HFFc6 (cell line): Measurements from ENCODE around the gene LYSMD3. TPM values are rescaled to one million over a fixed set of nuclear protein-coding genes. Genes with fewer than 3 reads are reported as not detected.
"Not testable (repeated sequence)": the region's sequence is repeated elsewhere in the genome, so short reads cannot be mapped to it uniquely, and the experiment has no call there.

Experiments used
- DNase-seq: peaks from one replicate; pipeline ENCODE4 v3.0.0-alpha.2; 2018
- H3K27ac Mint-ChIP-seq: 2 replicates; pipeline ENCODE4 v1.8.0; 2020; ENCODE audit warnings: mild to moderate bottlenecking, mixed read lengths
- H3K27me3 Mint-ChIP-seq: 2 replicates; pipeline ENCODE4 v1.8.0; 2021; ENCODE audit warnings: mild to moderate bottlenecking, moderate library complexity, mixed read lengths; ENCODE audit not compliant: insufficient read depth
- H3K36me3 Mint-ChIP-seq: 2 replicates; pipeline ENCODE4 v1.8.0; 2021; ENCODE audit warnings: low read depth, mixed read lengths
- H3K4me1 Mint-ChIP-seq: 2 replicates; pipeline ENCODE4 v1.8.0; 2020; ENCODE audit warnings: low read depth, mixed read lengths
- H3K4me3 Mint-ChIP-seq: 2 replicates; pipeline ENCODE4 v1.8.0; 2020; ENCODE audit warnings: mild to moderate bottlenecking, moderate library complexity, mixed read lengths
- H3K9me3 Mint-ChIP-seq: 2 replicates; pipeline ENCODE4 v1.8.0; 2020; ENCODE audit warnings: mild to moderate bottlenecking, mixed read lengths
- CTCF ChIP-seq: fragments of 200-600 bp; sonication (generic); IDR thresholded peaks from 2 replicates; pipeline ENCODE4 v1.5.0; 2021; ENCODE audit warnings: antibody characterized with exemption, mild to moderate bottlenecking
- long read RNA-seq: library from polyadenylated mRNA; unstranded; transcript quantifications from one replicate; pipeline ENCODE4 v2.0.0, GENCODE V29; 2019
- total RNA-seq, 6 experiments: library from RNA; stranded (reverse); fragmentation: NEBNext Ultra II Directional; extraction: Animal tissue kit (Norgen Biotek cat#: 25700); gene quantifications; 2 replicates in 1 of 6; 3 replicates in 5 of 6; pipeline ENCODE4 v1.2.3, GENCODE V29; 2021

The LYSMD3 gene
- 10 to 100 TPM; 28.5 to 34.8 (median 31.6) TPM for total RNA-seq
- long read RNA-seq, full-length matches to known transcripts = 20 of 27 reads
- long read RNA-seq, partial matches to known transcripts = 1 of 27 reads
- long read RNA-seq, other reads (novel, unspliced or antisense) = 6 of 27 reads

DNA sequence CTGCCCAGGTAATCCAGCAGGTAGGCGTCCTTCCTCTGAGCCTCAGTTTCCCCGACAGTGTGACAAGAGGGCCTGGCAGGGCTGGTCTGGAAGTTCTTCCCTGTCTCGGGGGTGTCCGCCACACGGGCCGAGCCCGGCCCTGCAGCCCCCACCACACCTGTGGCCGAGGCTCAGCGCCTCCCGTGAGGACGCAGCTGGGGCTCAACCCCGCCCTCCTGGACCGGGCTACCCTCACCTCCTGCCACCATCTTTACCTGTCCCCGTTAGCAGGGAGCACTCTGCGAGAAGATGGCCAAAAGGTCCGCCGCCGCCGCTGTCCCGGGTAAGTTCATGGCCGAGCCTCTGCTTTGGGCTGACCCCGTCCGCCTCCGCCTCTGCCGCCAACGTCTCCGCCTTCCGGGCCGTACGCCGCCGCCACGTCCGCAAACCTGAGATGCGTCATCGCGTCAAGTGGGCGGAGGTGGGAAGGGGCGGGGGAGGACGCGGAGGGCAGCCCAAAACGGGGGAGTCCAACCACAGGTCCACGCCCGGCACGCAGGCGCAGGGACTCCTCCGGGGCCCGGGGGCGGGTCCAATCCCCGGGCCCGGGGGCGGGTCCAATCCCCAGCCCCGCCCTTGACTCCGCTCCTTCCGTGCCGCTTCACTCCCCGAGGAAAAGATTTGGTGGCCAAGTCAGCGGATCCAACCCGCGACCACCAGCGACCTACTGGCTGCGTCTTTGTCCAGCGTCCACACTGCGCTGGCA is at the start of gene LYSMD3:
TSS of gene LYSMD3 (minus strand) at position 391 of the 745 bp plus-strand sequence. CDS start 4,295 bp downstream, outside the sequence.
- no peaks in the 10 kb centered on the region for H3K9me3 Mint-ChIP-seq
- H3K36me3 Mint-ChIP-seq = peaks cover 23% of the 10 kb centered on the region
- H3K4me1 Mint-ChIP-seq = peaks cover 39% of the 10 kb centered on the region
- DNase-seq = peak; percentile 95
- H3K27ac Mint-ChIP-seq = peak within 1 kb of the TSS; percentile 96
- no peak for TF ChIP-seq CTCF
- peaks cover 9% of the 10 kb centered on the region for H3K27me3 Mint-ChIP-seq
- H3K4me3 Mint-ChIP-seq = peak within 1 kb of the TSS; percentile 94

GRCh38 chr5:90576566-90576965 is 47.2 kb upstream of the LYSMD3 start:
- H3K27me3 Mint-ChIP-seq, DNase-seq, H3K9me3 Mint-ChIP-seq, H3K4me3 Mint-ChIP-seq, H3K4me1 Mint-ChIP-seq, H3K36me3 Mint-ChIP-seq, H3K27ac Mint-ChIP-seq: not testable (repeated sequence)

DNA sequence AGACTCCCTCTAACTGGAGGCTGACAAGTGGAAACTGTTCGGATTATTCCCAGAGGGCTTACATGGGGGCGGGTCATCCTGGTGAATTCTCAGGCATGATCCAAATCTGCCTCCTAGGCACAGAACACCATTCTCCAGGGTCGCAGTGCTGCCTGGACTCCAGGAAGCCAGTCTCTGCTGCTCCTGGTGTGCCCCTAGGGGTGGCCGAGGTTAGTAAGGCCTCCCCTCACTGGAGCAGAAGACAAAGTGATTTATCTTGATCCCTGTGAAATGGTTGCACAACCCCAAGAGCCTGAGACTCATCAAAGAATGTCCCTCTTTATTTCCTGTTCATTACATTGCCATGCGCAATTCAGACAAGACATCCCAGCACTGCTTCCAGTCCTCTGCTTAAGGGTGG is 46.3 kb upstream of the LYSMD3 start:
- Mint-ChIP-seq H3K9me3 (peaks cover 6% of the 10 kb centered on the region; the same call in 1 of the 2 replicates), H3K4me3 (no peak overlapping the region), H3K4me1 (no peaks in the 10 kb centered on the region), H3K27ac (no peak overlapping the region), H3K36me3 (no peaks in the 10 kb centered on the region), H3K27me3 (no peaks in the 10 kb centered on the region; the same call in 1 of the 2 replicates)
- no peak for DNase-seq
- TF ChIP-seq CTCF = no peak

DNA sequence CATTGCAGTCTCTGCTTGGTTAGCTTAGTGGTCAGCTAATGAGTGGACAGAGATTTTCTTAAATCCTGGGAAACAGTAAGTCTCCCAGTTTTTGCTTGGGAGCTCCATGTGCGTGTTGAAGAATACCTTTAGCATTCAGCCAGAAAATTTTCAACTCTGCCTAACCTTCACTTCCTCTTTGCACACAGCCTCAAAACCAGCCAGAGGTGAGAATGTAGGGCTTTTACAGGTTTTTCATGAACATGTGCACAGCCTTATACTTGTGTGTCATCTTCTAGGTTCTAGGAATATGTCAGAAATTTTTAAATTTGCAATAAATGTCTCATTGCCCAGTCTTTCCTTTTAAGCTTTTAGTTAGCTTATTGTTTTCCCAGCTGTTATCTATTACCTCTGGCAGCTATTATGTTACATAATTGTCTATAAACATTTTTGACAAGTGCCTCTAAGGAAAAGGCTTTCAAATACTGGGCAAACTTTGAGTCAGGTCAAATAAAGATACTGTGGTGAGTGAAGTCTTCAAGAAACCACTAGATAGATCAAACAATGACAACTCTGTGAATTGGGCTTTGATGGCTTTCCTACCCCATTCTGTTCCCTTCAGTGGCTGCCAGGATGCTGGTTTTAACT is 41.9 kb upstream of the LYSMD3 start:
- H3K27me3 Mint-ChIP-seq = no peaks in the 10 kb centered on the region
- TF ChIP-seq CTCF = no peak
- no peaks in the 10 kb centered on the region for H3K4me1 Mint-ChIP-seq
- no peak overlapping the region for H3K27ac Mint-ChIP-seq
- H3K4me3 Mint-ChIP-seq = no peak overlapping the region
- H3K36me3 Mint-ChIP-seq = no peaks in the 10 kb centered on the region
- no peak for DNase-seq
- H3K9me3 Mint-ChIP-seq = no peaks in the 10 kb centered on the region

DNA sequence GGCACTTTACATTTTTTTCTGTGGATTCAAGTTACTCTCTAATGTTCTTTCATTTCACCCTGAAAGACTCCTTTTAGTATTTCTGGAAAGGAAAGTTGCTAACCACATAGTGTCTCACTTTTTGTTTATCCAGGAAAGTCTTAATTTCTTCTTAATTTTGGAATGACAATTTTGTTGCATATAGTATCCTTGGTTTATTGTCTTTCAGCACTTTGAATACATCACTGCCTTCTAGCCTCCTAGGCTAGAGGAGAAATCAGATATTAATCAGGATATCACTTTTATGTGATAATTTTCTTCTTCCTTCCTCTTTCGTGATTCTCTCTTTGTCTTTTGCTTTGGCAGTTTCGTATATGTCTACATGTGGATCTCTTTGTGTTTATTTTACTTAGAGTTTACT is 40.6 kb upstream of the LYSMD3 start:
- no peaks in the 10 kb centered on the region for H3K36me3 Mint-ChIP-seq
- no peaks in the 10 kb centered on the region for H3K27me3 Mint-ChIP-seq
- H3K27ac Mint-ChIP-seq = no peak overlapping the region
- no peaks in the 10 kb centered on the region for H3K4me1 Mint-ChIP-seq
- H3K4me3 Mint-ChIP-seq = no peak overlapping the region
- H3K9me3 Mint-ChIP-seq = no peaks in the 10 kb centered on the region
- TF ChIP-seq CTCF = no peak
- DNase-seq = no peak

GRCh38 chr5:90569084-90569483 is 39.7 kb upstream of the LYSMD3 start:
- H3K36me3 Mint-ChIP-seq = no peaks in the 10 kb centered on the region
- TF ChIP-seq CTCF = no peak
- no peak overlapping the region for H3K27ac Mint-ChIP-seq
- H3K9me3 Mint-ChIP-seq = no peaks in the 10 kb centered on the region
- H3K27me3 Mint-ChIP-seq = no peaks in the 10 kb centered on the region
- H3K4me1 Mint-ChIP-seq = no peaks in the 10 kb centered on the region
- H3K4me3 Mint-ChIP-seq = no peak overlapping the region
- no peak for DNase-seq
